ENCODE measurements around the gene ARSG.

ARSG gene

GRCh38 chr17:68435876-68436842 is 144.9 kb downstream of the ARSG start:
- TF ChIP-seq CTCF (IDR thresholded peaks at IDR 0.05; ENCODE audit: low read depth, low read length), result peak; percentile 98
- Histone ChIP-seq H3K4me3 (ENCODE audit: low read depth, low read length) (peak overlapping the region; percentile 42), H3K4me1 (peaks cover 4% of the 10 kb centered on the region), H3K36me3 (no peaks in the 10 kb centered on the region), H3K9me3 (no peaks in the 10 kb centered on the region), H3K27me3 (no peaks in the 10 kb centered on the region)
- DNase-seq, result peak; percentile 84

GRCh38 chr17:68437979-68438822 is 146.9 kb downstream of the ARSG start:
- peaks cover 11% of the 10 kb centered on the region for H3K4me1 ChIP-seq
- no peak for DNase-seq
- no peak overlapping the region for H3K4me3 ChIP-seq (ENCODE audit: low read depth, low read length)

GRCh38 chr17:68439656-68440290 is 148.5 kb downstream of the ARSG start:
- Histone ChIP-seq H3K27me3 (no peaks in the 10 kb centered on the region), H3K36me3 (no peaks in the 10 kb centered on the region), H3K4me1 (peaks cover 11% of the 10 kb centered on the region), H3K9me3 (no peaks in the 10 kb centered on the region), H3K4me3 (ENCODE audit: low read depth, low read length) (no peak overlapping the region)
- no peak for TF ChIP-seq CTCF (IDR thresholded peaks at IDR 0.05; ENCODE audit: low read depth, low read length)
- no peak for DNase-seq

More at GRCh38 chr17:68437979-68438822, 146.9 kb downstream of the ARSG start:
- no peaks in the 10 kb centered on the region for H3K36me3 ChIP-seq
- no peaks in the 10 kb centered on the region for H3K9me3 ChIP-seq
- no peak for TF ChIP-seq CTCF (IDR thresholded peaks at IDR 0.05; ENCODE audit: low read depth, low read length)
- no peaks in the 10 kb centered on the region for H3K27me3 ChIP-seq

GRCh38 chr17:68440526-68440925 is 149.2 kb downstream of the ARSG start:
- Histone ChIP-seq H3K9me3 (no peaks in the 10 kb centered on the region), H3K4me3 (ENCODE audit: low read depth, low read length) (no peak overlapping the region), H3K36me3 (no peaks in the 10 kb centered on the region), H3K4me1 (peaks cover 11% of the 10 kb centered on the region), H3K27me3 (no peaks in the 10 kb centered on the region)
- no peak for DNase-seq
- no peak for TF ChIP-seq CTCF (IDR thresholded peaks at IDR 0.05; ENCODE audit: low read depth, low read length)

GRCh38 chr17:68441070-68441770 is 149.9 kb downstream of the ARSG start:
- H3K4me1 ChIP-seq, result peaks cover 8% of the 10 kb centered on the region
- H3K9me3 ChIP-seq, result no peaks in the 10 kb centered on the region
- no peaks in the 10 kb centered on the region for H3K36me3 ChIP-seq
- no peak for TF ChIP-seq CTCF (IDR thresholded peaks at IDR 0.05; ENCODE audit: low read depth, low read length)
- no peaks in the 10 kb centered on the region for H3K27me3 ChIP-seq
- DNase-seq, result peak; percentile 20
- peak overlapping the region; percentile 23 for H3K4me3 ChIP-seq (ENCODE audit: low read depth, low read length)
